ENCODE measurements around the gene AP2B1. TPM values are rescaled to one million over a fixed set of nuclear protein-coding genes. Genes with fewer than 3 reads are reported as not detected.

Gene AP2B1
- total RNA-seq, 4 donors from 2014 or later = 32.2 to 102 (median 60.1) TPM

GRCh38 chr17:35627417-35627816 is 40.3 kb downstream of the AP2B1 start:
- Histone ChIP-seq H3K4me1 (no peaks in the 10 kb centered on the region), H3K4me3 (no peak overlapping the region), H3K36me3 (peaks cover 0 to 40% (median 11%) of the 10 kb centered on the region in 4 donors), H3K27me3 (no peaks in the 10 kb centered on the region), H3K9me3 (no peaks in the 10 kb centered on the region), H3K27ac (no peak overlapping the region)
- DNase-seq = no peak
- TF ChIP-seq POLR2A (IDR thresholded peaks at IDR 0.05) = no peak
- TF ChIP-seq EP300 (IDR thresholded peaks at IDR 0.05; ENCODE audit: low read depth) = no peak
- TF ChIP-seq CTCF (IDR thresholded peaks at IDR 0.05) = no peak
- TF ChIP-seq POLR2AphosphoS5 (IDR thresholded peaks at IDR 0.05) = no peak
- intact Hi-C loops (cut with DNase I; ENCODE audit: low total_unique reads) = no loop called here
- 61 to 63% methylated on average over 3 to 4 of the region's 4 CpGs for WGBS, 2 donors (ENCODE audit: low coverage in 1 of 2)
- in situ Hi-C loops (cut with MboI; ENCODE audit: low pct_ligation_motif_present in 1 of 4, low pct_unique_long_range_greater_than_20kb in 1 of 4, low sequenced_read_pairs in 3 of 4) = no loop called here

- 83% methylated on average over 1 of the region's 1 CpG; no CpG with 5 or more reads in 1 of the 2 donors for WGBS, 2 donors (ENCODE audit: low coverage in 1 of 2)
- no peaks in the 10 kb centered on the region for H3K4me1 ChIP-seq
- no peak overlapping the region for H3K27ac ChIP-seq
- in situ Hi-C loops (cut with MboI; ENCODE audit: low pct_ligation_motif_present in 1 of 4, low pct_unique_long_range_greater_than_20kb in 1 of 4, low sequenced_read_pairs in 3 of 4) (no loop called here), intact Hi-C loops (cut with DNase I; ENCODE audit: low total_unique reads) (no loop called here)
- no peaks in the 10 kb centered on the region for H3K9me3 ChIP-seq
- peaks cover 0 to 47% (median 8%) of the 10 kb centered on the region in 4 donors for H3K36me3 ChIP-seq
- no peak for DNase-seq
- no peaks in the 10 kb centered on the region for H3K27me3 ChIP-seq
- TF ChIP-seq POLR2A (IDR thresholded peaks at IDR 0.05) = no peak
- no peak for TF ChIP-seq EP300 (IDR thresholded peaks at IDR 0.05; ENCODE audit: low read depth)
- TF ChIP-seq CTCF (IDR thresholded peaks at IDR 0.05) = no peak
- no peak for TF ChIP-seq POLR2AphosphoS5 (IDR thresholded peaks at IDR 0.05)
- no peak overlapping the region for H3K4me3 ChIP-seq
Observed at GRCh38 chr17:35630530-35631148, 43.5 kb downstream of the AP2B1 start.

- no peaks in the 10 kb centered on the region for H3K4me1 ChIP-seq
- WGBS, 2 donors (ENCODE audit: low coverage in 1 of 2) = 92 to 100% methylated on average over 1 to 4 of the region's 4 CpGs
- in situ Hi-C loops (cut with MboI; ENCODE audit: low pct_ligation_motif_present in 1 of 4, low pct_unique_long_range_greater_than_20kb in 1 of 4, low sequenced_read_pairs in 3 of 4) (no loop called here), intact Hi-C loops (cut with DNase I; ENCODE audit: low total_unique reads) (no loop called here)
- H3K4me3 ChIP-seq = no peak overlapping the region
- no peak for DNase-seq
- TF ChIP-seq CTCF (IDR thresholded peaks at IDR 0.05) (no peak), EP300 (IDR thresholded peaks at IDR 0.05; ENCODE audit: low read depth) (no peak), POLR2A (IDR thresholded peaks at IDR 0.05) (no peak), POLR2AphosphoS5 (IDR thresholded peaks at IDR 0.05) (no peak)
- peaks cover 0 to 73% (median 27%) of the 10 kb centered on the region in 4 donors for H3K36me3 ChIP-seq
- H3K27ac ChIP-seq = no peak overlapping the region
- H3K27me3 ChIP-seq = no peaks in the 10 kb centered on the region
- no peaks in the 10 kb centered on the region for H3K9me3 ChIP-seq
Observed at GRCh38 chr17:35641032-35641431, 53.9 kb downstream of the AP2B1 start.

- H3K4me3 ChIP-seq = no peak overlapping the region
- no peaks in the 10 kb centered on the region for H3K4me1 ChIP-seq
- H3K36me3 ChIP-seq = peaks cover 0 to 63% (median 14%) of the 10 kb centered on the region in 4 donors
- no peaks in the 10 kb centered on the region for H3K27me3 ChIP-seq
- intact Hi-C loops (cut with DNase I; ENCODE audit: low total_unique reads) (no loop called here), in situ Hi-C loops (cut with MboI; ENCODE audit: low pct_ligation_motif_present in 1 of 4, low pct_unique_long_range_greater_than_20kb in 1 of 4, low sequenced_read_pairs in 3 of 4) (no loop called here)
- no peak for TF ChIP-seq CTCF (IDR thresholded peaks at IDR 0.05)
- TF ChIP-seq POLR2A (IDR thresholded peaks at IDR 0.05) = no peak
- no peak for TF ChIP-seq EP300 (IDR thresholded peaks at IDR 0.05; ENCODE audit: low read depth)
- no peak for TF ChIP-seq POLR2AphosphoS5 (IDR thresholded peaks at IDR 0.05)
- 44 to 74% methylated on average over 2 of the region's 2 CpGs for WGBS, 2 donors (ENCODE audit: low coverage in 1 of 2)
- no peak for DNase-seq
- no peaks in the 10 kb centered on the region for H3K9me3 ChIP-seq
- no peak overlapping the region for H3K27ac ChIP-seq
Observed at GRCh38 chr17:35645923-35646322, 58.8 kb downstream of the AP2B1 start.

Measured in transverse colon (tissue), 4 donors.